ENCODE data around the gene VILL.

The VILL gene

DNA sequence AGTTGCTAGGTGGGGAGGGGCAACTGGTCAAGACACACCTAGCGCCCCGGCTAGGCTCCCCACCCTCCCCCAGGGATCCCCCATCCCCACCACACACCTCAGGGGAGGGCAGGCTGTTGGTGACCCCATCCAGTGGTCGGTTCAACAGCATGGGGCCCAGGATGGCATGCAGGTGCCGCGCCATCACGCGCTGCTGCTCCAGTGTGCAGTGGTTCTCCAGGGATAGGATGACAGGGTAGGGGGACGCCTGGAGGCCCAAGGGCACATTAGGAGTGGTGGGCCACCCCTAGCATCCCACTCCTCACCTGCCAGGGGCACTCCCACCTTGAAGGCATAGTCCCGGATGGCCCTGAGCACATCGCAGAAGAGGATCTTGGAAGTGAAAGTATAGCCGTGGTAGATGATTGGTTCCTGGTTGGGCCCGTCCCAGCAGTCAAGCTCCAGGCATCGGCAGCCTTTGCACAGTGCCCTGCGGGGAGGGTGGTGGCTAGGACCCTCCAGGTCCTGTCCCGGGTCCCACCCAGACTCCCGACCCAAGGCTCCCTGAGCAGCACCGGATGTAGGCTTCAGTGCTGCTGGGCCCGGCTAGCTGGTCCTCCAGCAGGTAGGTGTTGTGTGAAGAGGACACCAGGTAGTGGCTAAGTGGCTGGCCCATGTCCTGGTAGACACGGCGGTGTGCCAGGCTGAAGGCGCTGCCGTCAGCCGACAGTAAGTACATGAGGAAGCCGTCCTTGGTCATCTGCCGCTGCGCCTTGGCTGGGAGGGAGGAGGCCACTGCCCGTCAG, 19.4 kb downstream of the VILL start:
- H3K9ac ChIP-seq (ENCODE audit: low read length) = no peak overlapping the region
- TF ChIP-seq EZH2phosphoT487 (IDR thresholded peaks at IDR 0.05; ENCODE audit: low read length) = no peak
- no peak for TF ChIP-seq EZH2 (optimal IDR thresholded peaks at IDR 0.05; ENCODE audit: low read depth, low read length)
- no peak for TF ChIP-seq CTCF (IDR thresholded peaks at IDR 0.05; ENCODE audit: low read length)

DNA sequence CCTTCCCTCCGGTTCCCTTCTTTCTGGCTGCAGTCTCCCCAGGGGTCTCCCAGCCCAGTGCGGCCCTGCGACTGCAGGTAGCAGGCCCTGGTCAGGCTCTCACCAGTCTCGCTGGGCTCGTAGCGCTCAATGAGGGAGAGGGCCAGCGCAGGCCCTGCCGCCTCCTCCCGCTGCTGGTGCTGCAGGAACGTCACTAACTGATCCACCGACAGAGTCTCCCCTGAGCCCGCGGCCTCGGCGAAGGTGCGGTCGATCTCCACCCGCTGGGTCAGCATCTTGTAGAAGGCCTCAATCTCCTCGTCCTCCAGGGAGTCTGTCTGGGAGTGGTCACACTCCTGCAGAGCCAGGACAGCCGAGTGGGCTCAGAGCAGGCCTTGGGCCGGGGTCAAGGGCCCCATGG, 20.5 kb downstream of the VILL start:
- H3K27ac ChIP-seq (ENCODE audit: low read length) = no peak overlapping the region
- H3K9me3 ChIP-seq (replicated peaks; ENCODE audit: insufficient read depth, low read length) = no peaks in the 10 kb centered on the region
- H3K9ac ChIP-seq (ENCODE audit: low read length) = no peak overlapping the region
- H3K79me2 ChIP-seq (ENCODE audit: low read length) = no peaks in the 10 kb centered on the region
- no peaks in the 10 kb centered on the region for H3F3A ChIP-seq (ENCODE audit: insufficient read depth, low read length)
- DNase-seq = no peak
- no peaks in the 10 kb centered on the region for H3K9me2 ChIP-seq (replicated peaks; ENCODE audit: insufficient read depth, low read length)
- no peaks in the 10 kb centered on the region for H3K36me3 ChIP-seq (replicated peaks; ENCODE audit: insufficient read depth, low read length)
- H3K4me1 ChIP-seq (ENCODE audit: low read length) = no peaks in the 10 kb centered on the region
- H4K20me1 ChIP-seq (ENCODE audit: insufficient read depth, low read length) = no peaks in the 10 kb centered on the region
- no peak overlapping the region for H3K4me2 ChIP-seq (ENCODE audit: low read depth, low read length)
- H3K27me3 ChIP-seq (replicated peaks; ENCODE audit: insufficient read depth, low read length) = no peaks in the 10 kb centered on the region
- H2AFZ ChIP-seq (ENCODE audit: low read length) = no peak overlapping the region
- no peak for TF ChIP-seq EZH2 (optimal IDR thresholded peaks at IDR 0.05; ENCODE audit: low read depth, low read length)
- no peak for TF ChIP-seq CTCF (IDR thresholded peaks at IDR 0.05; ENCODE audit: low read length)
- no peak for TF ChIP-seq EZH2phosphoT487 (IDR thresholded peaks at IDR 0.05; ENCODE audit: low read length)
- no peak overlapping the region for H3K4me3 ChIP-seq (ENCODE audit: low read length)

More for the DNA sequence above, 19.4 kb downstream of the VILL start:
- Histone ChIP-seq H2AFZ (ENCODE audit: low read length) (no peak overlapping the region), H3K4me3 (ENCODE audit: low read length) (no peak overlapping the region), H3K9me2 (replicated peaks; ENCODE audit: insufficient read depth, low read length) (no peaks in the 10 kb centered on the region), H3F3A (ENCODE audit: insufficient read depth, low read length) (no peaks in the 10 kb centered on the region), H3K27ac (ENCODE audit: low read length) (no peak overlapping the region), H3K27me3 (replicated peaks; ENCODE audit: insufficient read depth, low read length) (no peaks in the 10 kb centered on the region), H3K9me3 (replicated peaks; ENCODE audit: insufficient read depth, low read length) (no peaks in the 10 kb centered on the region), H3K79me2 (ENCODE audit: low read length) (no peaks in the 10 kb centered on the region), H3K4me1 (ENCODE audit: low read length) (no peaks in the 10 kb centered on the region), H4K20me1 (ENCODE audit: insufficient read depth, low read length) (no peaks in the 10 kb centered on the region), H3K36me3 (replicated peaks; ENCODE audit: insufficient read depth, low read length) (no peaks in the 10 kb centered on the region), H3K4me2 (ENCODE audit: low read depth, low read length) (no peak overlapping the region)
- DNase-seq = no peak

DNA sequence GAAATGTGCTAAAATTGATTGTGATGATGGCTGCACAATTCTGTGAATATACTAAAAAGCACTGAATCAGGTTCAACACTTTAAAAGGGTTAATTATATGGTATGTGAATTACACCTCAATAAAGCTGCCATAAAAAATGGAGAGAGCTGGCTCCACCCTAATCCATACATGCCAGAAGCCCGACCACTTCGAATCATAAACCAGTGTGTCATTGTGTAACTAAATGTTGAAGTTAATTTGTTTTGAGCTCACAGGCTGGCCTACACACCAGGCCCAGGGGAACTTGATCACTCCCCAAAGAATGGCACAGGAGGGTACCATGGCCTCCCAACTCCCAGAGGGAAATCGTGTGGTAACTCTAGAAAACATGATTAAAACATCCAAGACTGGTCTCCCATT, 24.9 kb downstream of the VILL start:
- Histone ChIP-seq H3K9ac (ENCODE audit: low read length) (no peak overlapping the region), H3K79me2 (ENCODE audit: low read length) (no peaks in the 10 kb centered on the region), H3K4me2 (ENCODE audit: low read depth, low read length) (no peak overlapping the region), H3K4me3 (ENCODE audit: low read length) (no peak overlapping the region), H3K27ac (ENCODE audit: low read length) (no peak overlapping the region), H2AFZ (ENCODE audit: low read length) (no peak overlapping the region), H3K9me2 (replicated peaks; ENCODE audit: insufficient read depth, low read length) (no peaks in the 10 kb centered on the region), H3F3A (ENCODE audit: insufficient read depth, low read length) (no peaks in the 10 kb centered on the region), H3K36me3 (replicated peaks; ENCODE audit: insufficient read depth, low read length) (no peaks in the 10 kb centered on the region), H3K27me3 (replicated peaks; ENCODE audit: insufficient read depth, low read length) (no peaks in the 10 kb centered on the region), H3K9me3 (replicated peaks; ENCODE audit: insufficient read depth, low read length) (no peaks in the 10 kb centered on the region), H3K4me1 (ENCODE audit: low read length) (no peaks in the 10 kb centered on the region), H4K20me1 (ENCODE audit: insufficient read depth, low read length) (no peaks in the 10 kb centered on the region)
- no peak for DNase-seq
- TF ChIP-seq EZH2 (optimal IDR thresholded peaks at IDR 0.05; ENCODE audit: low read depth, low read length) (no peak), EZH2phosphoT487 (IDR thresholded peaks at IDR 0.05; ENCODE audit: low read length) (no peak), CTCF (IDR thresholded peaks at IDR 0.05; ENCODE audit: low read length) (no peak)
